Measurements from ENCODE around the gene CDKN1B.

CDKN1B gene

GRCh38 chr12:12722435-12723148 lies 5.4 kb downstream of the CDKN1B start:
- Histone ChIP-seq H3K27ac (ENCODE audit: poor library complexity, severe bottlenecking) (peak overlapping the region; percentile 97), H3K36me3 (ENCODE audit: low read depth) (peaks cover 45% of the 10 kb centered on the region)
- no peak for ATAC-seq (ENCODE audit: low read depth)

GRCh38 chr12:12723149-12723680 lies 6.0 kb downstream of the CDKN1B start:
- Histone ChIP-seq H3K4me1 (ENCODE audit: insufficient read depth, poor library complexity, severe bottlenecking) (peaks cover 15% of the 10 kb centered on the region), H3K4me3 (ENCODE audit: severe bottlenecking) (peak overlapping the region; percentile 64), H3K27ac (ENCODE audit: poor library complexity, severe bottlenecking) (peak overlapping the region; percentile 97), H3K36me3 (ENCODE audit: low read depth) (peaks cover 41% of the 10 kb centered on the region), H3K9me3 (ENCODE audit: severe bottlenecking) (no peaks in the 10 kb centered on the region), H3K27me3 (ENCODE audit: insufficient read depth, poor library complexity, severe bottlenecking) (no peaks in the 10 kb centered on the region)
- DNase-seq (ENCODE audit: low spot score) (no peak), ATAC-seq (ENCODE audit: low read depth) (no peak)
- no peak for TF ChIP-seq CTCF (IDR thresholded peaks at IDR 0.05; ENCODE audit: poor library complexity, severe bottlenecking)

More at GRCh38 chr12:12722435-12723148, 5.4 kb downstream of the CDKN1B start:
- Histone ChIP-seq H3K9me3 (ENCODE audit: severe bottlenecking) (no peaks in the 10 kb centered on the region), H3K4me3 (ENCODE audit: severe bottlenecking) (peak overlapping the region; percentile 64), H3K27me3 (ENCODE audit: insufficient read depth, poor library complexity, severe bottlenecking) (no peaks in the 10 kb centered on the region), H3K4me1 (ENCODE audit: insufficient read depth, poor library complexity, severe bottlenecking) (peaks cover 15% of the 10 kb centered on the region)
- no peak for DNase-seq (ENCODE audit: low spot score)
- TF ChIP-seq CTCF (IDR thresholded peaks at IDR 0.05; ENCODE audit: poor library complexity, severe bottlenecking): no peak

DNA sequence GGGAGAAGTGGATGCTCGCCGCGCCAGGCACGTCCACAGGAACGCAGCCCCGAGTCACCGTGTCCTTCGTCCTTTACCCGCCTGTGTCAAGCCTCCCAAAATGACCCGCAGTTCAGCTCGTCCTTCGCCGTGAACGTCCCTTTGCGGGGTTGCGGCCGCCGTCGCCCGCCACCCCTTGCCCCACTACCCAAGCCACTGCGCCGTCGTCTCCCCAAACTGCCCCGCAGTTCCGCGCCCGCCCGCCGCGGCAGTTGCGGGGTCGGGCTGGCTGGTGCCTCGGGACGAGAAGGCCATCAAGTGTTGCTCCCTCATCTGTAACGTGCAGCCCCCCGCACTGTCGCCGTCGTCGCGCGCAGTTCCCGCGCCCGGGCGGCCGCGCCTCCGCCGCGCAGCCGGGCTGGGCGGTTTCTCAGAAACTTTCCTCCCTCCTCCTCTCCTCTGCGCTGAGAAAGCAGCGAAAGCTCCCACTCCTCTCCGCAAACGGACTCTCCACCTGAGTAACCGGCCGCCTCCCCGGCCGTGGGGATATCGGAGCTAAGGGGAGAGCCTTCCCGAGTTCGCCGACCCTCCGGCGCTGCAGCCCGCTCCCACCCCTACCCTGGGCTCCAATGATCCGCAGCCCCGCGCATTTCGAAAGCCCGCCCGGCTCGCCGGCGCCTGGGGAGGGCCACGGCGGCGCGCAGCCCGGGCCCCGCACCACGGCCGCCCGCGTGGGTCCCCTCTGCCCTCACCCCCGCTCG lies 6.7 kb downstream of the CDKN1B start:
- Histone ChIP-seq H3K4me1 (ENCODE audit: insufficient read depth, poor library complexity, severe bottlenecking) (peaks cover 15% of the 10 kb centered on the region), H3K4me3 (ENCODE audit: severe bottlenecking) (peak overlapping the region; percentile 64), H3K9me3 (ENCODE audit: severe bottlenecking) (no peaks in the 10 kb centered on the region), H3K36me3 (ENCODE audit: low read depth) (peaks cover 35% of the 10 kb centered on the region), H3K27me3 (ENCODE audit: insufficient read depth, poor library complexity, severe bottlenecking) (no peaks in the 10 kb centered on the region), H3K27ac (ENCODE audit: poor library complexity, severe bottlenecking) (peak overlapping the region; percentile 97)
- DNase-seq (ENCODE audit: low spot score): no peak
- TF ChIP-seq CTCF (IDR thresholded peaks at IDR 0.05; ENCODE audit: poor library complexity, severe bottlenecking): no peak
- no peak for ATAC-seq (ENCODE audit: low read depth)

DNA sequence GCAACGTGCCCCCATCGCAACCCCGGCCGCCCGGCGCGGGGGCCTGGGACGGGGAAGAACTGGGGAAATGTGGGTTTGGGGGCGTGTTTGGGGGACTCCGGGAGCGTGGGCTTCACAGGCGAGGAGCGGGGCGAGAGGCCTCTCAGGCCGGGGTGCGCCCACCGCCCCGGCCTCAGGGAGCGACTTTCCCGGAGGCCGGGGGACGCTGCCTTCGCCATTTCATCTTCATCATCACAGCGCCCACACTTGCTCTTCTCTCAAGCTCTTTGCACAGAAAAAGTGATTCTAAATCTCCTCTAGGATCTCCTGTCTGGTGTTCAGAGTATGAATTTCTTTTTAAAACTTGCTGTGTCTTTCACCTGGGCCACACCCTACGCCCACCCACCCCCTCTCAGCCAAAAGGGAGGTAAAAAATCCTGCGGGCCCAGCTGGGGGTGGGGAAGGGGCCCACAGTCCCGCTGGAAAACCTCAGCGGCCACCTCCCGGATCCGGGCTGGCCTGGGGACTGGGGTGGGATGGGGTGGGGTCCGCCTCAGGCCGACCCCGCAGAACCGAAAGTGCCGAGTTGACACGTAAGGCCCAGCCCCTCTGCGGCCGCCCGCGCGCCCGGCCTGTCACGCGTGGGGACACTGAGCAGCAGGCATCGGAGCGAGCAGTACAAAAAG lies 7.4 kb downstream of the CDKN1B start:
- Histone ChIP-seq H3K36me3 (ENCODE audit: low read depth) (peaks cover 28% of the 10 kb centered on the region), H3K9me3 (ENCODE audit: severe bottlenecking) (no peaks in the 10 kb centered on the region), H3K27ac (ENCODE audit: poor library complexity, severe bottlenecking) (peak overlapping the region; percentile 97), H3K4me3 (ENCODE audit: severe bottlenecking) (peak overlapping the region; percentile 64), H3K4me1 (ENCODE audit: insufficient read depth, poor library complexity, severe bottlenecking) (peaks cover 15% of the 10 kb centered on the region), H3K27me3 (ENCODE audit: insufficient read depth, poor library complexity, severe bottlenecking) (no peaks in the 10 kb centered on the region)
- DNase-seq (ENCODE audit: low spot score) (no peak), ATAC-seq (ENCODE audit: low read depth) (no peak)
- no peak for TF ChIP-seq CTCF (IDR thresholded peaks at IDR 0.05; ENCODE audit: poor library complexity, severe bottlenecking)

Data from RWPE2 (cell line).